Aorta (tissue), 5 donors: Measurements from ENCODE around the gene VEGFA. TPM values are rescaled to one million over a fixed set of nuclear protein-coding genes. Genes with fewer than 3 reads are reported as not detected.

Source experiments
- ATAC-seq: fragments of 200-7000 bp; cut with Tn5 transposase; one replicate; pipeline ENCODE4 v1.9.1; 2022; ENCODE audit warnings: moderate library complexity; ENCODE audit not compliant: low FRiP score
- DNase-seq, 2 donors: peaks; one replicate each; pipeline ENCODE4 v3.0.0-alpha.2; 2020
- H3K27ac ChIP-seq, 2 donors: one replicate each; pipeline ENCODE4 v1.5.1; 2013; ENCODE audit warnings: low read length in 2 of 2, mild to moderate bottlenecking in 2 of 2, moderate library complexity in 2 of 2, control low read depth in 1 of 2, inconsistent platforms in 1 of 2, low read depth in 1 of 2
- H3K27me3 ChIP-seq, 2 donors: one replicate each; pipeline ENCODE4 v1.6.1; 2013; ENCODE audit warnings: control low read depth in 1 of 2, low read length in 1 of 2, mild to moderate bottlenecking in 1 of 2, moderate library complexity in 1 of 2; ENCODE audit not compliant: insufficient read depth in 2 of 2, control insufficient read depth in 1 of 2
- H3K36me3 ChIP-seq, 2 donors: one replicate each; pipeline ENCODE4 v1.6.1; 2013; ENCODE audit warnings: control low read depth in 1 of 2, low read length in 1 of 2, mild to moderate bottlenecking in 1 of 2; ENCODE audit not compliant: insufficient read depth in 2 of 2, control insufficient read depth in 1 of 2
- H3K4me1 ChIP-seq, 2 donors: one replicate each; pipeline ENCODE4 v1.6.1; 2013; ENCODE audit warnings: low read length in 2 of 2, control low read depth in 1 of 2, mild to moderate bottlenecking in 1 of 2, moderate library complexity in 1 of 2; ENCODE audit not compliant: insufficient read depth in 2 of 2, control insufficient read depth in 1 of 2
- H3K4me3 ChIP-seq, 2 donors: one replicate each; pipeline ENCODE4 v1.5.1; 2013; ENCODE audit warnings: low read length in 2 of 2, control low read depth in 1 of 2, mild to moderate bottlenecking in 1 of 2
- H3K9me3 ChIP-seq: one replicate; pipeline ENCODE4 v1.6.1; 2013; ENCODE audit warnings: mild to moderate bottlenecking, low read length; ENCODE audit not compliant: control insufficient read depth
- WGBS, 2 donors: extraction: QIAGEN DNeasy Blood & Tissue Kit; methylation state at CpG; one replicate each; pipeline ENCODE4 v1.1.7; 2013; 5-methylcytosine and 5-hydroxymethylcytosine counted together
- intact Hi-C, 2 donors: fragments of 100-400 bp; cut with DNase I; formaldehyde crosslinking; loops; one replicate each; pipeline versions ENCODE4 v1.14.2 to v1.15.0; 2022
- polyA plus RNA-seq, 2 donors: library from polyadenylated mRNA; stranded (reverse); fragments of 200-250 nt; gene quantifications; one replicate each; pipeline ENCODE4 v1.2.3, GENCODE V29; 2013
- total RNA-seq, 2 donors: library from RNA; stranded (reverse); fragmentation: NEBNext Ultra II Directional; extraction: Animal tissue kit (Norgen Biotek cat#: 25700); gene quantifications; one replicate each; pipeline ENCODE4 v1.2.1, GENCODE V29; 2021
- donor health status: healthy with polysubstance abuse.
- donor health status: Bipolar disorder and iron deficiency.
- donor health status: DM: no; HTN: no; CAD: no.
- donor health status: DM: no; HTN: no; CAD: no.
- donor health status: DM: yes; HTN: yes; CAD: no.

Gene VEGFA
- total and polyA plus RNA-seq, 4 donors = 7.6 to 247 (median 57.6) TPM

DNA sequence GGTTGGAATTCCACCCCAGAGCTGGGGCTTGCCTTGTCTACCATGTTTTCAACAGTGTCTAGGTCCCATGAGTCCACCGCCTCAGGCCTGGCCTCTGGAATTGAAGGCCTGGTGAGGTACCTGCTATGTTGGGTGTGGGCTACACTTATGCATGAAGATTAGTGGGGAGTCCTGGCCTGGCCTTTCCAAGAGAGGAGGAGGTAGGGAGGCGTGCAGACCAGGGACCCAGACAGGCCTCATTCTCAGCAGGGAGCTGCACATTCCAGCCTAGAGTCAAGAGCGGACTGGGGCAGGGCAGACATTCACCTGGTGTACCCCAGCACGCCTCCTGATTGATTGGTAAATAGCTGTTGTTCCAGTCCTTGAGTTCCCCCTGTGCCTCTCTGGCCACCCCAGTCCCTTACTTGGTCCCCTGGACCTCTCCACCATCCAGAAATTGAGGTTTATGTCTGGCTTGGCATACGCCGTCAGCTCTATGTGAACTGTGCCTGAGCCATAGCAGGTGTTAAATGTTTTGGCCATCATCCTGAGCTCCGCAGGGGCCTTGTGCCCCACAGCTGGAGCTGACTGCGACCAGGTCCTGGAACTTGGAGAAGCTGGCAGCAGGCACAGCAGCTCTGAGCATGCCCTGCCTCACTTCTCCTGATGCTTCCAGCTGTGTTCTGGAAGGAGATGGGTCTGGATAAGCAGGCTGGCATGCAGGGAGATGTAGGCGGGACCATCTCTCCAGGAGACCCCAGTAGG is 8.2 kb upstream of the VEGFA start:
- no peak for ATAC-seq
- intact Hi-C loops = no loop called here
- Histone ChIP-seq H3K4me1 (no peaks in the 10 kb centered on the region), H3K4me3 (no peak overlapping the region), H3K9me3 (no peaks in the 10 kb centered on the region), H3K27me3 (no peaks in the 10 kb centered on the region), H3K27ac (no peak overlapping the region), H3K36me3 (no peaks in the 10 kb centered on the region)
- WGBS, 2 donors = 87 to 90% methylated on average over 9 of the region's 9 CpGs
- DNase-seq = peak; percentile 27 to 62

GRCh38 chr6:43762410-43762768 is 7.6 kb upstream of the VEGFA start:
- no peak overlapping the region for H3K27ac ChIP-seq
- no peaks in the 10 kb centered on the region for H3K27me3 ChIP-seq
- ATAC-seq = no peak
- no peaks in the 10 kb centered on the region for H3K4me1 ChIP-seq
- WGBS, 2 donors = 86 to 88% methylated on average over 5 of the region's 5 CpGs
- no peak overlapping the region for H3K4me3 ChIP-seq
- intact Hi-C loops = no loop called here
- no peaks in the 10 kb centered on the region for H3K36me3 ChIP-seq
- DNase-seq = no peak
- no peaks in the 10 kb centered on the region for H3K9me3 ChIP-seq

DNA sequence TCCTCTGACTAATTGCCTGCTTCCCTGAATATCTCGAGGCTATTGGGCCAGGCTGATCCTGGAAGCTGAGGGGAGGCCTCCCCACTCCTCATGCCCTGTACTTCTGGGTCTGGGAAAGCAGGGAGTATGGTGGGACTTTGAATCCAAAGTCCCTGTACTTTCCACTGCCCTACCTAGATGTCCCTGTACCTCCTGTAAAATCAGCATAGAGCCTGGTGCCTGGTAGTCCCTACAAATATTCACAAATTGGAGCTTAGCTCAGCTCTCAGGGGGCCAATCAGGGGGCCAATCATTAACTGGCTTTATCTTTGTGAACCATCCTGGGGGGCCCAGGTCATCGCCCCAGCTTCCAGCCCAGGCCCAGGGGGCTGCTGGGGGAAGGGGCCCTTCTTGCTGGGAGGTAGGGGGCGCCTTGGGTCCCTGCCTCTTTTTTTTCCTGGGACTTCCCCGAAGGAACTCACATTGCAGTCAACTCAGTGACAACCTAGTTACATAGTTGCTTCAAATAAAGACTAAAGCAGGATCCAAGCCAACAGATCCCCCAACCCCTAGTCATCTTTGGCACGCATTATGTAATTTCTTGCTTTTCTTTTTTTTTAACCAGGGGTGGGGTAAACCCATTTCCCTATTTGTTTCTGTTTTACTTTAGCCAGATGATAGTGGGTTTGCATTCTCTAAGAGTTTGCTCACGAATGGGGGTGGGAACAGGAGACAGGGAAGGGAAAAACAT is 6.9 kb upstream of the VEGFA start:
- Histone ChIP-seq H3K27ac (no peak overlapping the region), H3K4me3 (no peak overlapping the region), H3K36me3 (no peaks in the 10 kb centered on the region), H3K9me3 (no peaks in the 10 kb centered on the region), H3K27me3 (no peaks in the 10 kb centered on the region), H3K4me1 (no peaks in the 10 kb centered on the region)
- intact Hi-C loops = no loop called here
- ATAC-seq (no peak), DNase-seq (peak in 1 of 2 donors; percentile 33)
- 67 to 75% methylated on average over 6 of the region's 6 CpGs for WGBS, 2 donors

- ATAC-seq = no peak
- H3K4me1 ChIP-seq = no peaks in the 10 kb centered on the region
- no peak overlapping the region for H3K27ac ChIP-seq
- no peaks in the 10 kb centered on the region for H3K36me3 ChIP-seq
- H3K27me3 ChIP-seq = no peaks in the 10 kb centered on the region
- no peak overlapping the region for H3K4me3 ChIP-seq
- H3K9me3 ChIP-seq = no peaks in the 10 kb centered on the region
- WGBS, 2 donors = 92 to 94% methylated on average over 7 of the region's 7 CpGs
- DNase-seq = peak in 1 of 2 donors; percentile 9
- intact Hi-C loops = no loop called here
Observed at GRCh38 chr6:43763812-43764522, 6.0 kb upstream of the VEGFA start.

- H3K4me1 ChIP-seq = no peaks in the 10 kb centered on the region
- H3K9me3 ChIP-seq = no peaks in the 10 kb centered on the region
- peak; percentile 36 to 38 for DNase-seq
- H3K27ac ChIP-seq = no peak overlapping the region
- no peak for ATAC-seq
- no peaks in the 10 kb centered on the region for H3K27me3 ChIP-seq
- intact Hi-C loops = loop anchor here in 1 of 2 donors (5.0 kb wide), 1 partner anchor 228 kb away; no protein-coding TSS in a partner anchor
- no peaks in the 10 kb centered on the region for H3K36me3 ChIP-seq
- WGBS, 2 donors = 85 to 90% methylated on average over 5 of the region's 5 CpGs
- H3K4me3 ChIP-seq = no peak overlapping the region
Observed at GRCh38 chr6:43764772-43765171, 5.2 kb upstream of the VEGFA start.

DNA sequence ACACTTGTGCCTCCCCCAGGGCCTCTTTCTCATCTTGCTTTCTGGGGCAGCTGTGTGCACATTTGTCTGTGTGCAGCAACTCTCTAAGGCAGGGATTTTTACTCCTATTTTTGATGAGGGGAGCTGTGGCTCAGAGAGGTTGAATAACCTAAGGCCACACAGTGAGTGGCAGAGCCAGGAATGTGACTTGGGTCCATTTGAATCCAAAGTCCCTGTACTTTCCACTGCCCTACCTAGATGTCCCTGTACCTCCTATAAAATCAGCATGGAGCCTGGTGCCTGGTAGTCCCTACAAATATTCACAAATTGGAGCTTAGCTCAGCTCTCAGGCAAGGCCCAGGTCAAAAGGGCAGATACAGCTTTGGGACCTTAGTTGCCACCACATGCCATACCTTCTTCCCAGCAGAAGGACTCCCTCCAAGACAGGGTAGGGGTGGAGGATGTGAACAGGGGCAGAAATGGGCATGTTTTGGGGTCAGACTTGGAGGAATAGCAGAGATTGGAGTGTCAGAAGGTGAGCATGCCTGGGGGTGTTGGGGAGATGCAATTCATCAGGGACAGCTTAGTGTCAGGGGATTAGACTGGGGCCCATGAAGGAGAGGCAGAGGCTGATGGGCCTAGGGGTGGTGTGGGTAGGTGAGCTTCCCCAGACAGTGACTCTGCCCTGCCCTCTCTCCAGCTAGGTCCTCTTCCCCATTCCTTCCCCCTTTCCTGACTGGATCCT is 4.1 kb upstream of the VEGFA start:
- intact Hi-C loops = loop anchor here in 1 of 2 donors (5.0 kb wide), 1 partner anchor 226 kb away; no protein-coding TSS in a partner anchor
- ATAC-seq (no peak), DNase-seq (peak in 1 of 2 donors; percentile 28)

DNA sequence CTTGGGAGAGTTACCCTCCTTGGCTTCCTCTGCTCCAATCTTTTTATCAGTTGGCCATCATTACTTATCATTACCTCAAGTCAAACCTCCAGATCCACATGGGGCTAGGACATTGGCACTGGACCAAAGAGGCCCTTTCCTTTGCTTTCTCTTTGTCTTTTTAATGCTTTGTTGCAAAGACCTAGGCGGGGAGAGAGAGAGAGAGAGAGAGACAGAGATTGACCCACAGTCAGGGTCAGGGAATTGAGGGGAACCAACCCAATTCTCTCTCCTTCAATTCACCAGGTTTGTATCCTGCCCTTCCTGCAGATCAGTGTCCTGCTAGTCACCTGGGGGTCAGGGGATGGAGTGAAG is 3.5 kb upstream of the VEGFA start:
- H3K9me3 ChIP-seq = no peaks in the 10 kb centered on the region
- whole genome bisulfite sequencing, 2 donors = 82 to 94% methylated on average over 1 of the region's 1 CpG
- H3K27me3 ChIP-seq = peaks cover 0 to 1% of the 10 kb centered on the region in 2 donors
- H3K4me1 ChIP-seq = no peaks in the 10 kb centered on the region
- no peak overlapping the region for H3K4me3 ChIP-seq
- intact Hi-C loops = loop anchor here in 1 of 2 donors (5.0 kb wide), 1 partner anchor 226 kb away; no protein-coding TSS in a partner anchor
- no peak for ATAC-seq
- no peaks in the 10 kb centered on the region for H3K36me3 ChIP-seq
- no peak for DNase-seq
- no peak overlapping the region for H3K27ac ChIP-seq

More for the DNA sequence above, 4.1 kb upstream of the VEGFA start:
- H3K4me3 ChIP-seq = no peak overlapping the region
- peaks cover 0 to 1% of the 10 kb centered on the region in 2 donors for H3K27me3 ChIP-seq
- H3K9me3 ChIP-seq = no peaks in the 10 kb centered on the region
- no peak overlapping the region for H3K27ac ChIP-seq
- H3K36me3 ChIP-seq = no peaks in the 10 kb centered on the region
- no peaks in the 10 kb centered on the region for H3K4me1 ChIP-seq

DNA sequence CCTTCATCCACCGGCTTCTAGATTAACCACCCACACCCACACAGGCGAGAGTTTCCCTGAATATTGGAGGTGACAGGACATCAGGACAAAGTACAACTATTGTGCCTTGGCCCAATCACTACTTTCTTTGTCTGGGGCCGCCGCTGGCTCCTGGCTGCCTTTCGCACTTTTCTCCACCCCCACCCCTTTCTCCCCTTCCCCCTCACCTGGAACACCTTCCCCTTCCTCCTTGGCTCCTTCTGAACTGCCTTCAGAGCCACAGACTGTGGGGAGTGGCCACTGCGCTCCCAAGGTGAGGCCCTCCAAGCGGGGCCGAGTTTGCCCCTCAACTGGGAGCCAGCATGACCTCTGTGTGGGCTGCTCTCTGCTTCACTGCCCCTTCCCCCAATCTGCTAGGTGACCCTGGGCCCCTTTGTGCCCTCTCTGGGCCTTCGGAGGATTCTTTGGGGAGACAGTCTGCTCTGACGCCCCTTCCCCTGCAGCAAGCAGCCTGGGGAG is 3.0 kb upstream of the VEGFA start:
- intact Hi-C loops = loop anchor here in 1 of 2 donors (5.0 kb wide), 1 partner anchor 225 kb away; no protein-coding TSS in a partner anchor
- Histone ChIP-seq H3K27me3 (peaks cover 0 to 1% of the 10 kb centered on the region in 2 donors), H3K9me3 (no peaks in the 10 kb centered on the region), H3K27ac (no peak overlapping the region), H3K36me3 (no peaks in the 10 kb centered on the region), H3K4me3 (no peak overlapping the region), H3K4me1 (no peaks in the 10 kb centered on the region)
- DNase-seq = peak; percentile 22 to 44
- 94 to 95% methylated on average over 10 of the region's 10 CpGs for WGBS, 2 donors
- ATAC-seq = no peak
